ENCODE measurements around the gene NEIL3.
"Not testable (repeated sequence)": the region's sequence is repeated elsewhere in the genome, so short reads cannot be mapped to it uniquely, and the experiment has no call there.

NEIL3 gene

GRCh38 chr4:177302371-177303100, 7.1 kb upstream of the NEIL3 start:
- no peak for DNase-seq (ENCODE audit: low spot score)

DNA sequence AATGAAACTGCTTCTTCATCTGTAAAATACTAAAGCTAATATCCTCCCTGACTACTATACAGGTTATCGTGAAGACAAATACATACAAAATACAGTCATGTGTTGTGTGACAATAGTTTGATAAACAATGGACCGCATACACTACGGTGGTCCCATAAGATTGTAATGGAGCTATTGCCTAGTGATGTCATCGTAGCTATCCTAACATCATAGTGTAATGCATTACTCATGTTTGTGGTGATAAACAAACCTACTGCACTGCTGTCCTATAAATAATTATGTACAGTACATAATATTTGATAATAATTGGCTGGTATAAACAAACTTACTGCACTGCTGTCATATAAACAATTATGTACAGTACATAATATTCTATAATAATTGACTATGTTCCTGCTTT, 5.6 kb upstream of the NEIL3 start:
- no peak for DNase-seq (ENCODE audit: low spot score)

DNA sequence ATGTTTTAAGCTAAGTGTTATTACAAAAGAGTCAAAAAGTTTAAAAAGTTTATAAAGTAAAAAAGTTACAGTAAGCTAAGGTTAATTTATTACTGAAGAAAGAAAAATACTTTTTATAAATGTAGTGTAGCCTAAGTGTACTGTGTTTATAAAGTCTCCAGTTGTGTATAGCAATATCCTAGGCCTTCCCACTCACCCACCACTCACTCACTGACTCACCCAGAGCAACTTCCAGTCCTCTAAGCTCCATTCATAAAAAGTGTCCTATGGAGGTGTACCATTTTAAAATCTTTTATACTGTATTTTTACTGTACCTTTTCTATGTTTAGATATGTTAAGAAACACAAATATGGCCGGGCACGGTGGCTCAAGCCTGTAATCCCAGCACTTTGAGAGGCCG, 4.8 kb upstream of the NEIL3 start:
- DNase-seq (ENCODE audit: low spot score), result not testable (repeated sequence)

DNA sequence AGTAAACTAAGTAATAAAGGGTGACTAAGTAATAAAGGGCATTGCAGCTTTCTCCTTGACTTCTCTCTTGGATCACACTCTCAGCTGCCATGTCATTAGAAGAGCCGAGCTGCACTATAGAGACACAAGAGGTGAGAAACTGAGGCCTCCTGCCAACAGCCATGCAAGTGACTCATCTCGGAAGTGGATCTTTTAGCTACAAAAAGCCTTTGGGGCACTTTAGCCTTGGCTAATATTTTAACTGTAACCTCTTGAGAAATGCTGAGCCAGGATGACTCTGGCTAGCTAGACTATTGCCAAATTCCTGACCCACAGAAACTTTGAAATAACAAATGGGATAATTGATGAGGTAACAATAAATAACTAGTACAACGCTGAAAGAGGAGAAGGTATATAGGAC, 1.5 kb upstream of the NEIL3 start:
- DNase-seq (ENCODE audit: low spot score), result no peak

DNA sequence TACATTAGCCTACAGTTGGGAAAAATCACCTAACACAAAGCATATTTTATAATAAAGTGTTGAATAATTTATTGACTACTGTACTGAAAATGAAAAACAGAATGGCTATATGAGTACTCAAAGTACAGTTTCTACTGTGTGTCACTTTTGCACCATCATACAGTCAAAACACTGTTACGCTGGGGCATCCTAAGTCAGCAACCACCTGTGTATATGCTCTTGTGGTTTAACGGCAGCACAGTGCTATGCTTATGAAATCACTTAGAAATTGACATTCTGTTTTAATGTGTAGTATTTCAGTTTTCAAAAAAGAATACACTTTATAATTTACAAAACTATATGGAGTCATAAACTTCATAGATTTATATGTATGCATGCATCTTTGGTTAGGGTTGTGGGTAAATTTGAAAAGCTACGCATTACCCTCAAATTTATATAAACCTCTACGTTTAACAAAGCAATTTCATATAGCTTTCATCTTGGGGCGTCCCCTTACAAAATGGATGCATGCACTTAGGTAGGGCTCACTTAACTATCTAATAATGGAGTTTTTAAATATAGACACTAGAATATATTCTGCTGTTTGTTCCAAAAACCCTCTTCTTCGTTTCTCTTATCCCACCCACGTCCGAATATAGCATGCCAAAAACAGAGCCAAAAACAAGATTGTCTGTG, 690 bp upstream of the NEIL3 start:
- DNase-seq (ENCODE audit: low spot score), result no peak

DNA sequence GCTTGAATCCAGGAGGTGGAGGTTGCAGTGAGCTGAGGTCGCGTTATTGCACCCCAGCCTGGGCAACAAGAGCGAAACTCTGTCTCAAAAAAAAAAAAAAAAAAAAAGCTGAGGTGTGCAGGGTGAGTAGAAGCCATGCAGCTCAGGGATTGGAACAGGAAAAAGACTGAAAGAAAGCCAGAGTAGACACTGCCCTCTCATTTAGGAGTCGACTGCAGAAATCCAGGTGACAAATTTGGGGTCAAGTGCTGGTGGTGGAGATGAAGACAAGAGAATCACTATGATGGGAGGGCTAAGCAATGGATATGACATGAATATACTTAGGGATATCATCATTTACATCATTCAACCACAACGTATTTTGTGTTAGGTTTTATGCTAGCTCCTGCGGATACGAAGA, 1.9 kb downstream of the NEIL3 start:
- DNase-seq (ENCODE audit: low spot score), result no peak

DNA sequence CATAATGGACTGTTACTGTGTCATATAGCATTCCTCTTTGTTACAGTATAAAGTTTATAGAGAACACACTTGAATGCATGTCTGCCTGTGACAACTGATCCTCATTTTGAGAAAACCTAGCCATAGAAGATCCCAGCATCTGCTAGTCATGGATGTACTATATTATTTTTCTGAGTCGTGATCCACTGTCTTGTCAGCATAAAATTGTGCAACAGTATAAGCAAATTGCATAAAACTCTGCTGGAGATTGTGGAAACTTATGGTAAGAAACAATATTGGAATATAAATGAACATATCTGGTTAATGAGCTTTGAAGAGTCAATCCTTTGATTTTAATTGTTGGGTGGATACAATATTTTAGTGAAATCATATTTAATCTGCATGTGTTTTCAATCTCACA, 3.6 kb downstream of the NEIL3 start:
- DNase-seq (ENCODE audit: low spot score), result no peak

DNA sequence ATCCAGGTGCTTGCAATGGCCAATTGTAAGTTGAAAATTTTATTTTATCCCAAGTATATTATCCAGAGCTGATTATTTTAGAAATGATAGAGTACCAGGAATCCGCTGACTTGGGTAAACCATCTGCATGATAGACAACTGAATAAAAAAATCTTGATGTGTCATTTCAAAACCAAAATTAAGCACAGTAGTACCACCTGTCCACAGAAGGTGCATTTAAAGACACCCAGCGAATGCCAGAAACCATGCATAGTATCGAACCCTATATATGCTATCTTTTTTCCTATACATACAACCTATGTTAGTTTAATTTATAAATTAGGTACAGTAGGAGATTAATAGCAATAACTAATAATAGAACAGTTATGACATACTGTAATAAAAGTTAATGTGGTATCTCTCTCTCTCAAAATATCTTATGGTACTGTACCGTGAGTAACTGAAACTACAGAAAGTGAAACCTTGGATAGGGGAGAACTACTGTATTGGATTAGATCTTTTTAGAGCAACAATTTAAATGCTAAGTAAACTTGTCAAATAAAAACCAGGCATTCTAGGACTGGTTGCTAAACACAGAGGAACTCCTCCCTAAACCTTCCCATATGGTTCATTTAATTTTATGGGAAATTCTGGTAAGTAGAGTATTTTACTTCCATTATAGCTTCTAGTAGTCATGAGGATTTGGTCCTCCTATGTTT, 6.2 kb downstream of the NEIL3 start:
- no peak for DNase-seq (ENCODE audit: low spot score)

- no peak for DNase-seq (ENCODE audit: low spot score)
Observed at GRCh38 chr4:177320721-177321120, 11.0 kb downstream of the NEIL3 start.

DNA sequence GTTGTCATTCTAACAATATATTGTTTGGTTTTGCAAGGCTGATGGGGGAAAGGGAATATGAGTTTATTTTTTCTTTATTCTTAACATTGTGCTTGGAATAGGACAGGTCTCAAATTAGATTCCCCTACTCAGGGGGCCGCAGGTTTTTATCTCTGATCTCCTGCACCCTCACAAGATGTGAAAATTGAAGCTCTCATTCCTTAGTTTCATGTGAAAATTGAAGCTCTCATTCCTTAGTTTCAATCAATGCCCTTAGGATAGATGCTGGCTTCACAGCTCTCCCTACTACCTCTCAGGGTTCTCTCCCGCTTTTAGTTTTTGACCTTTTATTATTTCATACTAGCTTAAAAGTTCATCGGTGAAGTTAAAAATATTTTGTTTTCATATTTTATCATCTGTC, 12.0 kb downstream of the NEIL3 start:
- no peak for DNase-seq (ENCODE audit: low spot score)

- no peak for DNase-seq (ENCODE audit: low spot score)
Observed at GRCh38 chr4:177322266-177322665, 12.6 kb downstream of the NEIL3 start.

DNA sequence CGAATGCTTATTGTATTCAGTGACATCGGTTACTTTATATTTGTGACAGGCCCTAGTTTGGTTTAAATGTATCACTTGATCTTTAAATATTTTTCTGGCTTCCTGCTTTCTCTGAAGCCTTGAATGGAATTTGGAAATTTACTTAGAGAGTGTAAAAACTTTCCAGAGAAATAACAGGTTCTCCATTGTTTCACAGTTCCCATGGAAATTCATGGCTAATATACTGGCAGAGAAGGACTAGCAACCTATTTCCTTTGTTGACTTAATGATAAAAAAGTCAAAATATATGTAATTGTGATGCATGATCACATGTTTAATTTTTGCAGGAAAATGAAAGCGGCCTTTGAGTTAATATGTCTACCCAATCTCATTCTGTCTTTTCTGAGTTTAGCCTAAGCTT, 13.2 kb downstream of the NEIL3 start:
- no peak for DNase-seq (ENCODE audit: low spot score)

DNA sequence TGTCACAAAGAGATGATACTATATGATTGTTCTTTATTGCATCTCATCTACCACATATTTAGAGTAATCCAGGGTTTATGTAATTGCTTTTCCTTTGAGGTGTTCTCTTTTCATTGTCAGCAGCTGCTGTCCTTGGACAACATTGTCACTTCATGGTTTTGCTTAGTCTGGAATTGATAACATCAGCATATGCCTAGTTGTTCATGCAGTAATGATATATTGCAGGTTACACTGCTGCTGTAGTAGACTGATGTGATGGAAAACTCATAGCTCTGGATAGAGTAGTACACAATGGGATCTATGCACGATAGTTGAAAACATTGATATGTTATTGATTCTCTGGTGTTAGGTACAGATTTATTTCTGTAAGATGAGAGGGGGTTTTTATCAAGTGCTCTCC, 13.7 kb downstream of the NEIL3 start:
- no peak for DNase-seq (ENCODE audit: low spot score)

- DNase-seq (ENCODE audit: low spot score), result no peak
Observed at GRCh38 chr4:177332119-177332518, 22.4 kb downstream of the NEIL3 start.

GRCh38 chr4:177339477-177340374, 30.1 kb downstream of the NEIL3 start:
- peak; percentile 12 for DNase-seq (ENCODE audit: low spot score)

- DNase-seq (ENCODE audit: low spot score), result no peak
Observed at GRCh38 chr4:177348348-177348747, 38.7 kb downstream of the NEIL3 start.

- no peak for DNase-seq (ENCODE audit: low spot score)
Observed at GRCh38 chr4:177349191-177349590, 39.5 kb downstream of the NEIL3 start.

DNA sequence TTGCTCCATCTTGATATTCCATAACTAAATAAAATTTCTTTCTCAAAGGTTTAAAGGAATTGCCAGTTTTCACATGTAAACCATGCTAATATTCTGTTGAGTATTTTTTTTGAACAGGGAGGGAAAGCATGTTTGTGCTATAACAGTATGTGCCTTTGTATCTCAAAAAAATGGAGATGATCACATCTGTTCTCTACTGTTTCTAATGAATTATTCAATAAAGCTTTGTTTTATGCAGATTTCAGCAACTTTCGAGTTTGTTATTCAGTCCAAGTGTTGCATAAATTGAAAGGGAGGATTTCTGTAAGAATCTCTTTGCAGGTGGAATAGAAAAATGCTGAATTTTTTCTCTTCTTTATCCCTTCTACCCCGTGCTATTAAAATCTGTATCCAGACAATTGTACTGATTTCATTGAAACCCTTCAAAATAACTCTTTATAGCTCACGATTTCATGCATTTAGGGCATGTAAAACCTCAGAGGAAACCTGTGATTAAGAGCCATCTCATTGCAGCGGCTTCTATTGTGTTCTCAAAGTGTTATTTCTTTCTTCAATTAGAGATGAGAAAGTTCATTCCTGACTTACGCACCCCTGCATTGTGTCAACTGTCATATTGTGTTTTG, 42.1 kb downstream of the NEIL3 start:
- no peak for DNase-seq (ENCODE audit: low spot score)

GRCh38 chr4:177356206-177356605, 46.5 kb downstream of the NEIL3 start:
- no peak for DNase-seq (ENCODE audit: low spot score)

GRCh38 chr4:177356921-177357320, 47.2 kb downstream of the NEIL3 start:
- DNase-seq (ENCODE audit: low spot score), result no peak

- DNase-seq (ENCODE audit: low spot score), result no peak
Observed at GRCh38 chr4:177367336-177367735, 57.7 kb downstream of the NEIL3 start.

- no peak for DNase-seq (ENCODE audit: low spot score)
Observed at GRCh38 chr4:177369372-177369771, 59.7 kb downstream of the NEIL3 start.

Measured in hematopoietic multipotent progenitor cell treated with erythropoietin and hydrocortisone succinate and interleukin-3 and kit ligand, for 17 days (in vitro differentiated cells).